HepG2 (cell line): ENCODE measurements around the gene NCBP3. TPM values are rescaled to one million over a fixed set of nuclear protein-coding genes. Genes with fewer than 3 reads are reported as not detected.

Experiments
- ATAC-seq: fragments of 200-7000 bp; cut with Tn5 transposase; 3 replicates; pipeline ENCODE4 v1.9.1; 2020; ENCODE audit warnings: mild to moderate bottlenecking, moderate library complexity
- BruUV-seq: library from RNA; stranded (reverse); fragments of 400-500 nt; replicated peaks from 2 replicates; lab custom pipeline; 2021; lab: Mats Ljungman, UMichigan
- CTCF ChIA-PET: fragments of 300-600 bp; formaldehyde crosslinking; extraction: SDS; loops from one replicate; lab custom pipeline; 2021; ENCODE audit warnings: low total read pairs, inconsistent platforms, low intra/inter-chr PET ratio; lab: Yijun Ruan, JAX
- POLR2A ChIA-PET: fragments of 350-600 bp; sonication (Branson Sonifier 250); formaldehyde crosslinking; loops from one replicate; lab custom pipeline; 2020; ENCODE audit warnings: antibody characterized with exemption, inconsistent platforms; lab: Yijun Ruan, JAX
- DNase-seq: peaks from one replicate; pipeline ENCODE4 v3.0.0-alpha.2; 2015; ENCODE audit warnings: low spot score
- FAIRE-seq: peaks from 3 replicates; lab custom pipeline; 2011; peaks lifted over from hg19 to GRCh38; lab: Jason Lieb, UNC
- H2AFZ ChIP-seq: one replicate; pipeline ENCODE4 v1.6.1; 2011; ENCODE audit warnings: low read length, inconsistent platforms
- H3K27ac ChIP-seq: fragments of 300-600 bp; 3 replicates; pipeline ENCODE4 v1.8.0; 2011; ENCODE audit warnings: mixed run types, mild to moderate bottlenecking, mixed read lengths, low read length, inconsistent platforms; ENCODE audit not compliant: insufficient read depth; ENCODE audit errors: extremely low read length
- H3K27me3 ChIP-seq, 2 experiments: fragments of 200-600 bp in 1 of 2; 2 replicates in 1 of 2; 3 replicates in 1 of 2; pipeline versions ENCODE4 v1.6.0 to v1.8.0; 2011; ENCODE audit warnings: low read length in 2 of 2, mild to moderate bottlenecking in 2 of 2, moderate library complexity in 2 of 2, inconsistent platforms in 1 of 2; ENCODE audit not compliant: insufficient read depth in 2 of 2, control insufficient read depth in 1 of 2
- H3K36me3 ChIP-seq, 2 experiments: fragments of 200-600 bp in 1 of 2; replicated peaks in 1 of 2; 2 replicates in 1 of 2; 3 replicates in 1 of 2; pipeline versions ENCODE4 v1.5.1 to v1.8.0; 2011; ENCODE audit warnings: low read length in 2 of 2, inconsistent platforms in 1 of 2; ENCODE audit not compliant: insufficient read depth in 2 of 2, control insufficient read depth in 1 of 2
- H3K4me1 ChIP-seq: 2 replicates; pipeline ENCODE4 v1.5.1; 2012; ENCODE audit warnings: low read length, inconsistent platforms; ENCODE audit not compliant: insufficient read depth
- H3K4me2 ChIP-seq: 2 replicates; pipeline ENCODE4 v1.6.0; 2011; ENCODE audit warnings: low read depth, low read length, inconsistent platforms
- H3K4me3 ChIP-seq, 3 experiments: fragments of 200-600 bp in 1 of 3; sonication (generic), shearing (Covaris generic) in 1 of 3; replicated peaks in 1 of 3; 2 replicates each; pipeline ENCODE4 v1.5.1; 2011 to 2016; ENCODE audit warnings: low read length in 3 of 3, inconsistent platforms in 2 of 3, low read depth in 2 of 3, mild to moderate bottlenecking in 2 of 3, control low read depth in 1 of 3, mixed read lengths in 1 of 3; ENCODE audit not compliant: insufficient read depth in 1 of 3
- H3K79me2 ChIP-seq: one replicate; pipeline ENCODE4 v1.6.1; 2011; ENCODE audit warnings: low read length, inconsistent platforms; ENCODE audit not compliant: insufficient read depth
- H3K9ac ChIP-seq: 2 replicates; pipeline ENCODE4 v1.6.0; 2011; ENCODE audit warnings: mild to moderate bottlenecking, low read depth, low read length, inconsistent platforms; ENCODE audit not compliant: insufficient read depth
- H3K9me3 ChIP-seq: 2 replicates; pipeline ENCODE4 v1.5.1; 2012; ENCODE audit warnings: mild to moderate bottlenecking, low read length
- H4K20me1 ChIP-seq: 2 replicates; pipeline ENCODE4 v1.6.0; 2011; ENCODE audit warnings: inconsistent platforms, mild to moderate bottlenecking, low read length, moderate library complexity; ENCODE audit not compliant: insufficient read depth
- FOXA1 ChIP-seq, 2 experiments: fragments of 450-650 bp in 1 of 2; sonication (generic) in 1 of 2; formaldehyde crosslinking in 1 of 2; IDR thresholded peaks; 2 replicates each; pipeline versions ENCODE4 v1.4.0 to v1.6.1; 2016 to 2020; ENCODE audit warnings: missing genetic modification reagents in 1 of 2
- FOXP1 ChIP-seq, 2 experiments: fragments of 450-650 bp in 1 of 2; IDR thresholded peaks; 2 replicates each; pipeline ENCODE4 v1.6.1; 2017 to 2018; ENCODE audit warnings: antibody characterized with exemption in 1 of 2
- GFI1 ChIP-seq: sonication (generic); formaldehyde crosslinking; IDR thresholded peaks from 2 replicates; pipeline ENCODE4 v1.5.0; 2020; ENCODE audit warnings: missing genetic modification reagents, mild to moderate bottlenecking, borderline replicate concordance
- KAT7 ChIP-seq: IDR thresholded peaks from 2 replicates; pipeline ENCODE4 v1.6.1; 2018; ENCODE audit warnings: borderline replicate concordance, missing compliant biosample characterization
- NBN ChIP-seq: fragments of 450-650 bp; conservative IDR thresholded peaks from 2 replicates; pipeline ENCODE4 v1.6.1; 2017
- REL ChIP-seq: sonication (generic); formaldehyde crosslinking; conservative IDR thresholded peaks from 2 replicates; pipeline ENCODE4 v1.8.0; 2022; ENCODE audit warnings: mild to moderate bottlenecking, missing genetic modification reagents, moderate library complexity
- ZNF121 ChIP-seq: sonication (generic); formaldehyde crosslinking; IDR thresholded peaks from 2 replicates; pipeline ENCODE4 v1.5.0; 2020; ENCODE audit warnings: mild to moderate bottlenecking, missing genetic modification reagents
- WGBS: methylation state at CpG from one replicate; pipeline ENCODE4 v1.1.6; 2017; ENCODE audit warnings: low lambda C conversion rate; 5-methylcytosine and 5-hydroxymethylcytosine counted together
- in situ Hi-C: cut with HindIII; loops from 2 replicates; pipeline ENCODE4 v1.10.0; 2017; ENCODE audit warnings: low pct_unique_long_range_greater_than_20kb; ENCODE audit not compliant: extremely low pct_ligation_motif_present
- intact Hi-C: fragments of 100-400 bp; cut with micrococcal nuclease; formaldehyde crosslinking; loops from one replicate; pipeline ENCODE4 v1.10.0; 2022; ENCODE audit not compliant: unreplicated experiment
- polyA plus RNA-seq, 8 experiments: library from polyadenylated mRNA; depleted of rRNA in 3 of 8; stranded (reverse) in 7 of 8; unstranded in 1 of 8; fragments of >200 nt; fragmentation: Illumina TruSeq in 4 of 8; extraction: Trizol in 4 of 8; gene quantifications; 2 replicates each; pipeline versions ENCODE4 v1.2.1 to v1.2.3, GENCODE V29; 2011 to 2016; ENCODE audit warnings: low read depth in 4 of 8, missing spikeins in 1 of 8, mixed read lengths in 1 of 8; ENCODE audit not compliant: insufficient read depth in 1 of 8
- total RNA-seq, 5 experiments: library from RNA; depleted of rRNA; stranded (reverse); fragments of >200 nt; fragmentation: Illumina TruSeq; extraction: Trizol; gene quantifications; 2 replicates each; pipeline ENCODE4 v1.2.3, GENCODE V29; 2016; ENCODE audit warnings: low read depth in 1 of 5
- TF ChIP-seq, protein P1 (sequence below): IDR thresholded peaks from 2 replicates; pipeline ENCODE4 v1.6.1; 2016

The NCBP3 gene
- total and polyA plus RNA-seq, 2 of the 13 experiments (the other 11 are each of a cell fraction or from before 2014, with no cell fraction given), result 19.5 to 24.8 TPM

DNA sequence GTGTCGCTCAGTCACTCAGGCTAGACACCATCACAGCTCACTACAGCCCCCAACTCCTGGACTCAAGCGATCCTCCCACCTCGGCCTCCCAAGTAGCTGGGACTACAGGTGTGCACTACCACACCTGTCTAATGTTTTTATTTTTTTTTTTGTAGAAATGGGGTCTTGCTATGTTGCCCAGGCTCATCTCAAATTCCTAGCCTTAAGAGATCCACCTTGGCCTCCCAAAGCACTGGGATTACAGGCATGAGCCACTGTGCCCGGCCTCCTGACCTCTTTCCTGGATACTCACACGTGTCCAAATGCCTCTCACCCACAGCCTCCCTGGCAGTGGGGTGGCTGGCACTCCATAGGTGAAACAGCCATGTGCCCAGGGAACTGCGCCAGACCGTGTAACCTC lies 29.3 kb upstream of the NCBP3 start:
- in situ Hi-C loops (no loop called here), intact Hi-C loops (no loop called here)
- H3K27me3 ChIP-seq, result no peaks in the 10 kb centered on the region
- peaks cover 7% of the 10 kb centered on the region; the same call in 1 of the 2 replicates for H3K4me1 ChIP-seq
- no peaks in the 10 kb centered on the region for H3K79me2 ChIP-seq
- no peaks in the 10 kb centered on the region for H3K9me3 ChIP-seq
- H2AFZ ChIP-seq, result no peak overlapping the region
- H4K20me1 ChIP-seq, result no peaks in the 10 kb centered on the region
- H3K4me2 ChIP-seq, result no peak overlapping the region
- DNase-seq, result no peak
- 94% methylated on average over 7 of the region's 7 CpGs for WGBS
- no peak for TF ChIP-seq KAT7
- TF ChIP-seq ZNF121 (CRISPR knock-in tag), result peak; percentile 28; the same call in 1 of the 2 replicates
- no peak for TF ChIP-seq GFI1 (CRISPR knock-in tag)
- no TSS peak for BruUV-seq
- POLR2A ChIA-PET, result no interaction called here
- H3K9ac ChIP-seq, result no peak overlapping the region
- H3K36me3 ChIP-seq, result peaks cover 0 to 2% of the 10 kb centered on the region in 2 experiments; a peak in 1 of 5 replicates
- ATAC-seq, result no peak
- CTCF ChIA-PET, result no interaction called here
- FAIRE-seq, result no peak
- H3K4me3 ChIP-seq, result no peak overlapping the region
- H3K27ac ChIP-seq, result no peak overlapping the region

DNA sequence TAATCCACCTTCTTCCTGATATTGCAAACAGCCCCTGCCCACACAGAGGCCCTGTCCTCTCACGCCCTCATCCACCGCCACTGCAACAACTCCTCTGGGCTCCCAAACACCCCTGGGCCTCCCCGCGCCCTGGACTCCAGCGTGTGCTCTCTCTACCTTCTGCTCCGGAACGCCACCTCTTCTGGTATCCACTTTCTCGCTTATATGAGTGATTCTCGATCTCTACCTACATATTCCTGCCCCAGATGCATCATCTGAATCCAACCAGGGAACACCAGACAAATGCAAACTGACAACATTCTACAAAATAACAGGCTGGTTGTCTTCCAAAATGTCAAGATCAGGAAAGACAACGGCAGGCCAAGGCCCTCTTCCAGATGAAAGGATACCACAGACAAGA lies 27.8 kb upstream of the NCBP3 start:
- no TSS peak for BruUV-seq
- no peak overlapping the region for H2AFZ ChIP-seq
- no peaks in the 10 kb centered on the region for H3K27me3 ChIP-seq
- intact Hi-C loops, result no loop called here
- H3K36me3 ChIP-seq, result peaks cover 0 to 2% of the 10 kb centered on the region in 2 experiments; a peak in 1 of 5 replicates
- H3K27ac ChIP-seq, result no peak overlapping the region
- peaks cover 8% of the 10 kb centered on the region for H3K4me1 ChIP-seq
- in situ Hi-C loops, result no loop called here
- WGBS, result 90% methylated on average over 10 of the region's 10 CpGs
- POLR2A ChIA-PET, result no interaction called here
- FAIRE-seq (no peak), ATAC-seq (no peak), DNase-seq (no peak)
- TF ChIP-seq FOXP1 (IDR thresholded peaks at IDR 0.05) (no peak), FOXP1 (CRISPR knock-in tag; IDR thresholded peaks at IDR 0.05) (no peak), FOXA1 (IDR thresholded peaks at IDR 0.05) (no peak), FOXA1 (CRISPR knock-in tag; IDR thresholded peaks at IDR 0.05) (no peak), REL (CRISPR knock-in tag) (no peak), NBN (no peak)
- TF ChIP-seq, protein P1, sequence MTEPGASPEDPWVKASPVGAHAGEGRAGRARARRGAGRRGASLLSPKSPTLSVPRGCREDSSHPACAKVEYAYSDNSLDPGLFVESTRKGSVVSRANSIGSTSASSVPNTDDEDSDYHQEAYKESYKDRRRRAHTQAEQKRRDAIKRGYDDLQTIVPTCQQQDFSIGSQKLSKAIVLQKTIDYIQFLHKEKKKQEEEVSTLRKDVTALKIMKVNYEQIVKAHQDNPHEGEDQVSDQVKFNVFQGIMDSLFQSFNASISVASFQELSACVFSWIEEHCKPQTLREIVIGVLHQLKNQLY (CRISPR knock-in tag), result no peak
- H3K9me3 ChIP-seq, result no peaks in the 10 kb centered on the region
- H3K9ac ChIP-seq, result no peak overlapping the region
- H3K4me3 ChIP-seq, result no peak overlapping the region
- CTCF ChIA-PET, result no interaction called here
- H4K20me1 ChIP-seq, result no peaks in the 10 kb centered on the region
- H3K4me2 ChIP-seq, result no peak overlapping the region
- no peaks in the 10 kb centered on the region for H3K79me2 ChIP-seq
